Neural cell (in vitro differentiated cells): ENCODE measurements around the gene GALNT15. TPM values are rescaled to one million over a fixed set of nuclear protein-coding genes. Genes with fewer than 3 reads are reported as not detected.

ENCODE experiments used
- H2AFZ ChIP-seq: fragments of 200-600, 300-800 bp; sonication (generic), shearing (Covaris generic); 2 replicates; pipeline ENCODE4 v1.6.0; 2014; ENCODE audit warnings: low read depth, mild to moderate bottlenecking, antibody characterized with exemption, low read length, moderate library complexity
- H3F3A ChIP-seq: fragments of 200-600 bp; shearing (Covaris generic); 2 replicates; pipeline ENCODE4 v1.6.1; 2016; ENCODE audit warnings: mild to moderate bottlenecking, moderate library complexity, mixed read lengths, antibody characterized with exemption, low read length; ENCODE audit not compliant: insufficient read depth, poor library complexity, severe bottlenecking
- H3K27ac ChIP-seq: fragments of 200-600, 300-800 bp; sonication (generic), shearing (Covaris generic); 2 replicates; pipeline ENCODE4 v1.5.1; 2014; ENCODE audit warnings: mild to moderate bottlenecking, low read length, moderate library complexity
- H3K27me3 ChIP-seq: fragments of 300-800, 200-600 bp; sonication (generic), shearing (Covaris generic); 2 replicates; pipeline ENCODE4 v1.6.0; 2014; ENCODE audit warnings: mild to moderate bottlenecking, low read depth, low read length, moderate library complexity; ENCODE audit not compliant: insufficient read depth
- H3K36me3 ChIP-seq: fragments of 300-800, 200-600 bp; sonication (generic), shearing (Covaris generic); 2 replicates; pipeline ENCODE4 v1.5.1; 2014; ENCODE audit warnings: mild to moderate bottlenecking, antibody characterized with exemption, low read length, moderate library complexity; ENCODE audit not compliant: insufficient read depth
- H3K4me2 ChIP-seq: fragments of 300-800, 200-600 bp; sonication (generic), shearing (Covaris generic); 2 replicates; pipeline ENCODE4 v1.6.0; 2014; ENCODE audit warnings: mild to moderate bottlenecking, low read length
- H3K4me3 ChIP-seq: fragments of 300-800, 200-600 bp; sonication (generic), shearing (Covaris generic); 2 replicates; pipeline ENCODE4 v1.5.1; 2014; ENCODE audit warnings: mild to moderate bottlenecking, low read length, moderate library complexity
- H3K79me2 ChIP-seq: fragments of 200-600 bp; shearing (Covaris generic); replicated peaks from 2 replicates; pipeline ENCODE4 v1.6.0; 2014; ENCODE audit warnings: mild to moderate bottlenecking, low read length, moderate library complexity; ENCODE audit not compliant: insufficient read depth
- H3K9ac ChIP-seq: fragments of 300-800, 200-600 bp; sonication (generic), shearing (Covaris generic); 2 replicates; pipeline ENCODE4 v1.6.1; 2016; ENCODE audit warnings: mild to moderate bottlenecking, low read length, mixed read lengths
- H3K9me2 ChIP-seq: fragments of 200-600 bp; shearing (Covaris generic); 2 replicates; pipeline ENCODE4 v1.6.1; 2016; ENCODE audit warnings: mild to moderate bottlenecking, low read length, mixed read lengths; ENCODE audit not compliant: insufficient read depth
- H3K9me3 ChIP-seq: fragments of 200-600, 300-800 bp; sonication (generic), shearing (Covaris generic); 2 replicates; pipeline ENCODE4 v1.6.1; 2016; ENCODE audit warnings: mild to moderate bottlenecking, mixed run types, low read length, moderate library complexity, mixed read lengths
- H4K20me1 ChIP-seq: fragments of 200-600 bp; shearing (Covaris generic); 2 replicates; pipeline ENCODE4 v1.6.1; 2016; ENCODE audit warnings: mild to moderate bottlenecking, mixed run types; ENCODE audit not compliant: insufficient read depth
- CTCF ChIP-seq: fragments of 450-650 bp; IDR thresholded peaks from 2 replicates; pipeline ENCODE4 v1.5.1; 2014; ENCODE audit warnings: antibody characterized with exemption, mild to moderate bottlenecking, moderate library complexity; ENCODE audit not compliant: poor library complexity, severe bottlenecking
- EP300 ChIP-seq: fragments of 450-650 bp; conservative IDR thresholded peaks from 2 replicates; pipeline ENCODE4 v1.6.1; 2014; ENCODE audit warnings: antibody characterized with exemption, mild to moderate bottlenecking, moderate library complexity; ENCODE audit not compliant: poor library complexity, severe bottlenecking
- EZH2 ChIP-seq: fragments of 200-600, 300-800 bp; shearing (Covaris generic), sonication (generic); IDR thresholded peaks from 2 replicates; pipeline ENCODE4 v1.6.1; 2014; ENCODE audit warnings: antibody characterized with exemption, low read length, borderline replicate concordance, mild to moderate bottlenecking; ENCODE audit not compliant: insufficient read depth, poor library complexity, severe bottlenecking
- MXI1 ChIP-seq: fragments of 450-650 bp; conservative IDR thresholded peaks from 2 replicates; pipeline ENCODE4 v1.6.1; 2014; ENCODE audit warnings: antibody characterized with exemption, mild to moderate bottlenecking; ENCODE audit not compliant: poor library complexity, severe bottlenecking
- POLR2AphosphoS5 ChIP-seq: IDR thresholded peaks from 2 replicates; pipeline ENCODE4 v1.6.1; 2012
- RAD21 ChIP-seq: fragments of 450-650 bp; conservative IDR thresholded peaks from 2 replicates; pipeline ENCODE4 v1.6.1; 2014; ENCODE audit warnings: antibody characterized with exemption, mild to moderate bottlenecking, moderate library complexity
- REST ChIP-seq: IDR thresholded peaks from 2 replicates; pipeline ENCODE4 v1.6.1; 2012; ENCODE audit warnings: borderline replicate concordance
- SMC3 ChIP-seq: fragments of 450-650 bp; conservative IDR thresholded peaks from 2 replicates; pipeline ENCODE4 v1.6.1; 2014; ENCODE audit warnings: antibody characterized with exemption, mild to moderate bottlenecking, moderate library complexity; ENCODE audit not compliant: poor library complexity
- TAF1 ChIP-seq: IDR thresholded peaks from 2 replicates; pipeline ENCODE4 v1.6.1; 2012; ENCODE audit warnings: low read depth
- polyA plus RNA-seq: library from polyadenylated mRNA; depleted of rRNA; stranded (reverse); fragments of >200 nt; gene quantifications from 2 replicates; pipeline ENCODE4 v1.2.3, GENCODE V29; 2014

GALNT15 gene
- polyA plus RNA-seq, 1 donor from 2014 or later, result 1.5 TPM

GRCh38 chr3:16258866-16259265 is 84.4 kb downstream of the GALNT15 start:
- Histone ChIP-seq H3K27ac (no peak overlapping the region), H2AFZ (no peak overlapping the region), H3F3A (no peaks in the 10 kb centered on the region), H3K9me2 (no peaks in the 10 kb centered on the region), H3K4me3 (no peak overlapping the region), H3K4me2 (no peak overlapping the region), H4K20me1 (no peaks in the 10 kb centered on the region), H3K79me2 (peaks cover 13% of the 10 kb centered on the region), H3K9me3 (no peaks in the 10 kb centered on the region), H3K9ac (no peak overlapping the region), H3K27me3 (no peaks in the 10 kb centered on the region), H3K36me3 (no peaks in the 10 kb centered on the region)
- TF ChIP-seq MXI1, result no peak
- no peak for TF ChIP-seq SMC3
- TF ChIP-seq CTCF, result no peak
- no peak for TF ChIP-seq RAD21
- TF ChIP-seq REST, result no peak
- TF ChIP-seq EP300, result no peak
- no peak for TF ChIP-seq TAF1
- no peak for TF ChIP-seq EZH2
- no peak for TF ChIP-seq POLR2AphosphoS5

GRCh38 chr3:16260046-16260445 is 85.6 kb downstream of the GALNT15 start:
- Histone ChIP-seq H3K4me2 (no peak overlapping the region), H3F3A (no peaks in the 10 kb centered on the region), H3K9me2 (no peaks in the 10 kb centered on the region), H3K9ac (no peak overlapping the region), H3K27me3 (no peaks in the 10 kb centered on the region), H3K27ac (no peak overlapping the region), H3K4me3 (no peak overlapping the region), H3K79me2 (peaks cover 20% of the 10 kb centered on the region), H4K20me1 (no peaks in the 10 kb centered on the region), H3K9me3 (no peaks in the 10 kb centered on the region), H3K36me3 (no peaks in the 10 kb centered on the region), H2AFZ (no peak overlapping the region)
- no peak for TF ChIP-seq POLR2AphosphoS5
- TF ChIP-seq REST, result no peak
- no peak for TF ChIP-seq CTCF
- no peak for TF ChIP-seq MXI1
- TF ChIP-seq EP300, result no peak
- TF ChIP-seq EZH2, result no peak
